ENCODE data around the gene HPS3.
"Not testable (repeated sequence)": the region's sequence is repeated elsewhere in the genome, so short reads cannot be mapped to it uniquely, and the experiment has no call there.

Gene HPS3, protein sequence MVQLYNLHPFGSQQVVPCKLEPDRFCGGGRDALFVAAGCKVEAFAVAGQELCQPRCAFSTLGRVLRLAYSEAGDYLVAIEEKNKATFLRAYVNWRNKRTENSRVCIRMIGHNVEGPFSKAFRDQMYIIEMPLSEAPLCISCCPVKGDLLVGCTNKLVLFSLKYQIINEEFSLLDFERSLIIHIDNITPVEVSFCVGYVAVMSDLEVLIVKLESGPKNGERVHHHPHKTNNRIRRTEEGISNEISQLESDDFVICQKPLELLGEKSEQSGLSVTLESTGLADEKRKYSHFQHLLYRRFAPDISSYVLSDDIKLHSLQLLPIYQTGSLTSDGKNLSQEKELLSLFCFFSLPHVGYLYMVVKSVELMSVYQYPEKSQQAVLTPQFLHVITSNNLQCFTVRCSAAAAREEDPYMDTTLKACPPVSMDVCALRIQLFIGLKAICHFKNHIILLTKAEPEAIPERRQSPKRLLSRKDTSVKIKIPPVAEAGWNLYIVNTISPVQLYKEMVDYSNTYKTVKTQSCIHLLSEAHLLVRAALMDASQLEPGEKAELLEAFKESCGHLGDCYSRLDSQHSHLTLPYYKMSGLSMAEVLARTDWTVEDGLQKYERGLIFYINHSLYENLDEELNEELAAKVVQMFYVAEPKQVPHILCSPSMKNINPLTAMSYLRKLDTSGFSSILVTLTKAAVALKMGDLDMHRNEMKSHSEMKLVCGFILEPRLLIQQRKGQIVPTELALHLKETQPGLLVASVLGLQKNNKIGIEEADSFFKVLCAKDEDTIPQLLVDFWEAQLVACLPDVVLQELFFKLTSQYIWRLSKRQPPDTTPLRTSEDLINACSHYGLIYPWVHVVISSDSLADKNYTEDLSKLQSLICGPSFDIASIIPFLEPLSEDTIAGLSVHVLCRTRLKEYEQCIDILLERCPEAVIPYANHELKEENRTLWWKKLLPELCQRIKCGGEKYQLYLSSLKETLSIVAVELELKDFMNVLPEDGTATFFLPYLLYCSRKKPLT

DNA sequence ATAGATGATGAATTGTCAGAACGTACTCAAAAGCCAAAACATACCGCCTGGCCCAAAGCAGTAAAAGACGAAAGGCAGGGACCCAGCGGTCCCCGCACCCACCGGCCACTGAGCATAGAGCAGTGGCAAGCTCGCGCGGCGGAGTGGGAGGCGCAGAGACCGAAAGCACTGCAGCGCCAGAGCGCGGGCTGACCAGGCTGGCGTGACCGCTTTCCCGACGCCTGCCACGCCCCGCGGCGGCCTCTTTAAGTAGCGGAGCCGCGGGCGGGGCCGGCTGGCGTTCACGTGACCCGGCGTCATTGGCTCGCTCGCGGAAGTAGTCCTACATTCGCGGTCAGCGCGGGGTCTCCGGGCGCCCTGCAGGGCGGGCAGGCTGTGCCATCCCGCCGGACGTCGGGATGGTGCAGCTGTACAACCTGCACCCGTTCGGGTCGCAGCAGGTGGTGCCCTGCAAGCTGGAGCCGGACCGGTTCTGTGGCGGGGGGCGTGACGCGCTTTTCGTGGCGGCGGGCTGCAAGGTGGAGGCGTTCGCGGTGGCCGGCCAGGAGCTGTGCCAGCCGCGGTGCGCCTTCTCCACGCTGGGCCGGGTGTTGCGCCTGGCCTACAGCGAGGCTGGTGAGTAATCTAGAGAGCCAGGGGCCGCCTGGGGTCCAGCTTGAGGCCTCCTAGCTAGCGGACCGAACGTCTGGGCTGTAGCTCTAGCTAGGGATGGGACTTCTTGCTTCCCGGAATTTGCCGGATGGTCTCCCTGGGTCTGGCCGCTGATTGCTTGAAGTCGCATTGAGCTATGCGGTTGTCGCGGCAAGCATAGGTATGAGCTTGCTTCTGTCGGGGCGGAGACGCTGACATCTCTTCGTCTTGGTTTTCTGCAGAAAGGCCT, at the start of gene HPS3:
TSS of gene HPS3 (plus strand) at position 313 of the 880 bp plus-strand sequence. CDS start at position 399, 86 bp downstream.
- DNase-seq, result peak; percentile 83

DNA sequence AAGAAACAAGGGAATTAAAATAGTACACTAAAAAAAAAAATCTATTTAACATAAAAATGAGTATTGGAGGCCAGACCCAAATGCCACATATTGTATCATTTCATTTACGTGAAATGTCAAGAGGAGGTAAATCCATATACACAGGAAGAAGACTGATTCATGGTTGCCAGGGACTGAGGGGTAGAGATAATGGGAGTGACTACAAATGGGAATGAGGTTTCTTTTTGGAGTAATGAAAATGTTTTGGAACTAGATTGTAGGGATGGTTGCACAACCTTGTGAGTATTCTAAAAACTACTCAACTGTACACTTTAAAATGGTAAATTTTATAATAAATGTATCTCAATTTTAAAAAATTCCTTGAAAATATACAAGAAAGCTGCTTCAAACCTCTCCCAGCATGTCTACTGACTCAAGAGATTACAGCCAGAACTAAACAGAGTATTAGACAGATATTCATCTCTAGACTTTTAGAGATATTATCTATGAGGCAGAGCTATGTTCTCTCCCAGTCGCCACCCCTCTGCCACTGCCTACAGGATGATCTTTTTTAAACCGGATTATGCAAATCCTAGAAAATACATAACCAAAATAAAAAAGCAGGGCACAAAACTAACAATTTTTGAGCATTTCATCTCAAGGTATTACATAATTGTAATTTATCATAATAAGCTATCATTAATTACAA, 49.3 kb upstream of the HPS3 start:
- no peak for DNase-seq

- DNase-seq, result no peak
Observed at GRCh38 chr3:149080699-149081091, 48.7 kb upstream of the HPS3 start.

GRCh38 chr3:149081772-149082171, 47.7 kb upstream of the HPS3 start:
- DNase-seq, result no peak

DNA sequence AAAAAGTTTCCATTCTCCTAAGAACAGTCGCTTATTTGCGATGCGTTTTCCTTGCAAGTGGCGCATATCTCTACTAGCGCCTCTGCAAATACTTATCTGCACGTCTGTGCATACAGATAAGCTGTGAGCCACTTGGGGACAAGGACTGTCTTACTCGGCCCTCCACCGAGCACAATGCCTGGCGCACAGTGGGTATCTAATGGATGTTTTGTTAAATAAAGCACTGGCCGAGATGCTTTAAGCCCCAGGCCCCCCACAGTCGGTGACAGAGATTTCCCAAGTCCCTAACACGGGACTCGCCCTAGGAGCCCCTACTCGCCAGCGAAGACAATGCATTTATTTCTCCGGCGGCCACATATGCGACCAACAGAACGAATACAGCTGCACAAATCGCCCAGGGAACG, 43.6 kb upstream of the HPS3 start:
- no peak for DNase-seq

GRCh38 chr3:149086232-149086988, 43.0 kb upstream of the HPS3 start, which contains the start of gene HLTF:
Gene HLTF, minus strand, starts transcription at chr3:149086533. Its CDS starts 197 bp downstream, at chr3:149086336.
- DNase-seq, result peak; percentile 92

- no peak for DNase-seq
Observed at GRCh38 chr3:149087208-149087607, 42.2 kb upstream of the HPS3 start.

DNA sequence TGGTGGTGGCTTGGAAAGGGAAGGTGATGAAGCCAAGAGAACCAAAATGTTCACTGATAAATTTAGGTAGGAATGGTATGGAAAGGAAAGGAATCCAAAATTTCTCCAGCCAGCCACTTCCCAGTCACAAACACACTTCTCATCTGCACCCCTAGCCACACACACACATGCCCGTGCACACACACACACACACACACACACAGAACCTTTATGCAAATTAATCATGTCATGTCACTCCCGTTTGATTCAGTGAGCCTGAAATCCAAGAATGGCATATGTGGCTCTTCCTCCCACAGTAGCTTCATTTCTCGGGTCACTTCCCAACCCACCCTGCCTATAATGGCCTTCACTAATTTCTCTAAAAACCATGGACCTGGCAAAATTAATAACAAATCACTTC, 40.0 kb upstream of the HPS3 start:
- no peak for DNase-seq

DNA sequence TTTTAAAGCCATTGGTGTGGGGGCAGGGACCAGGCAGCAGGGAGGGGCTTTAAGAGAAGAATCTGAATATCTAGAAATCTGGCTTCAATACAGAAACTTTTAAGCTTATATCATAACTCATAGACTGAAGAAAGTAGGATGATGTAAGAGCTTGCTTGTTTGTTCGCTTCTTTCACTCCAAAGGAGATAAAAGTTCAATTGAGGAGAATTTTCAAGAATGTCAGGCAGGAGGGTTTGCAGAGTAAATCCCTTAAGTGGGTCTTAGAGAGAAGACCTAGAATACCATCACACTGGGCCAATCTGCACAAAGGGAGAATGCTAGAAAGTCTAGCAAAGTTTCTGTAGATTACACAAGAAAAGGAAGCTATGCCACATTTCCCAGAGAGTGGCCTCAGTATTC, 39.0 kb upstream of the HPS3 start:
- DNase-seq, result no peak

- DNase-seq, result no peak
Observed at GRCh38 chr3:149090907-149091306, 38.5 kb upstream of the HPS3 start.

GRCh38 chr3:149091983-149092382, 37.5 kb upstream of the HPS3 start:
- no peak for DNase-seq

DNA sequence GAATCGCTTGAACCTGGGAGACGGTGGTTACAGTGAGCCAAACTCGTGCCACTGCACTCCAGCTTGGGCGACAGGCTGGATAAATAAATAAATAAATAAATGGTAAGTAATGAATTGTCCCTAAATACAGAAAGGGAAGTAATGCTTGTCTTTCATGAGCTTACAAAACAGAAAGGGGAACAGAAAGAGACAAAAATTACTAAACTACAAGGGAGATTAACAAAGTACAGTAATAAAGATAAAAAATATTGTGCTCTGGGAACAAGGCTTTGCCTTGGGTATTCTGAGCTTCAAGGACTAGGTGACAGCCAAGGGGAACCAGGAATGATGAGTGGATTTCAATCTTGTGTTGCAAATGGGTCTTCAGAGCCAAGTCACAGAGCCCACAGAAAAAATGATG, 34.0 kb upstream of the HPS3 start:
- DNase-seq, result no peak

DNA sequence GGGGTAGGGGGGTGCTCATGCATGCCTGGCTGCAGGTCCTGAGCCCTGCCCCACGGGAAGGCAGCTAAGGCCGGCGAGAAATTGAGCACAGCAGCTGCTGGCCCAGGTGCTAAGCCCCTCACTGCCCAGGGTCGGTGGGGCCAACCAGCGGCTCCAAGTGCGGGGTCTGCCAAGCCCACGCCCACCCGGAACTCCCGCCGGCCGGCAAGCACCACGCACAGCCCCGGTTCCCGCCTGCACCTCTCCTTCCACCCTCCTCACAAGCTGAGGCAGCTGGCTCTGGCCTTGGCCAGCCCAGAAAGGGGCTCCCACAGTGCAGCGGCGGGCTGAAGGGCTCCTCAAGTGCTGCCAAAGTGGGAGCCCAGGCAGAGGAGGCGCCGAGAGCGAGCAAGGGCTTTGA, 31.5 kb upstream of the HPS3 start:
- not testable (repeated sequence) for DNase-seq

DNA sequence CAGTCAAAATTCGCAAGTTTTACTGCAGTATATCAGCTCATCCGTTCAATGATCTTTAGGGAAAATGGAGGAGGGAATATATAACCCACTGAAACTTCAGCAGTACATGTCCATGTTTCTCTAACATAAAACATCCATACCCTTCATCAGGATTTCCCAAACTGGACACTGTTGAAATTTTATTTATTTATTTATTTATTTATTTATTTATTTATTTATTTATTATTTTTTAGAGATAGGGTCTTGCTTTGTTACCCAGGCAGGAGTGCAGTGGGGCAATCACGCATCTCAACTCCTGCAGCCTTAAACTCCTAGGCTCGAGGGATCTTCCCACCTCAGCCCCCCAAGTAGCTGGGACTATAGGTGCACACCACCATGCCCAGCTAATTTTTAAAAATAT, 28.3 kb upstream of the HPS3 start:
- DNase-seq, result no peak

GRCh38 chr3:149101641-149102040, 27.8 kb upstream of the HPS3 start:
- DNase-seq, result no peak

DNA sequence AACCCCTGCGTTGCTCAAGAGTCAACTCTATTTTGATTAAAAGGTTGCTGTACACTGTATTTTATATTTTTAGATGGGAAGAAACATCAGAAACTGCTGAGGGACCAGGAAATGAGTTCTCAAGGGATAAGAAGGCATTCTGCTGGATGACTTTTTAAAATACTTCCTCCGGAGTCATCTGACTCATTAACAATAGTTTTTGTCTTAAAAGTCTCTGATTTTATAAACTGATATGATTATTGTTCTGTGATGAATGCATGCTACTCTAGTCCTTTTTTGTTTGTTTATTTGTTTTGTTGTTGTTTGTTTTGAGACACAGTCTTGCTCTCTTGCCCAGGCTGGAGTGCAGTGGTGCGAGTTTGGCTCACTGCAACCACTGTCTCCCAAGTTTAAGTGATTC, 25.0 kb upstream of the HPS3 start:
- no peak for DNase-seq

GRCh38 chr3:149114458-149114857, 15.0 kb upstream of the HPS3 start:
- DNase-seq, result no peak

GRCh38 chr3:149115114-149115513, 14.3 kb upstream of the HPS3 start:
- no peak for DNase-seq

GRCh38 chr3:149118724-149119123, 10.7 kb upstream of the HPS3 start:
- no peak for DNase-seq

- DNase-seq, result no peak
Observed at GRCh38 chr3:149119466-149119865, 10.0 kb upstream of the HPS3 start.
